ENCODE results near the gene RND3.

Gene RND3

DNA sequence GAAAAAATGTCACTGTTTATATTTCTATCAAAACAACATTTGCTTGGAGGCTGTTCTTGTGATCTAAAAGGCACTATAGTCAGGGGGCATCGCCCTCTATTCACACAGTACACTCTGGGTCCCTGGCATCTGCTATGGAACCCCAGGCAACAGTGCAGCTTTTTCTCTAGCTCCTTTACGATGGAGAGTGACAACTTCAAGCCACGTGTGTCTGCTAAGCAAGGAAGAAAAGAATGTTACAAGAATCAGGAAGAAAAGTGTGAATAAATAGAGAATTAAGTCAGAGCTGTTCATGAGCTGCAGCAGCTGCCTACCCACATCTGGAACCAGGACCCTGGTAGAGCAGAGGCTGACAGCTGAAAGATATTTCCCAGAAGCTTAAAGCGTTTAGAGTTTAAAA is 11.2 kb downstream of the RND3 start:
- TF ChIP-seq GATA1 (IDR thresholded peaks at IDR 0.05; ENCODE audit: low read depth, low read length) (no peak), POLR2A (IDR thresholded peaks at IDR 0.05; ENCODE audit: low read length) (no peak)
- no peak for DNase-seq

DNA sequence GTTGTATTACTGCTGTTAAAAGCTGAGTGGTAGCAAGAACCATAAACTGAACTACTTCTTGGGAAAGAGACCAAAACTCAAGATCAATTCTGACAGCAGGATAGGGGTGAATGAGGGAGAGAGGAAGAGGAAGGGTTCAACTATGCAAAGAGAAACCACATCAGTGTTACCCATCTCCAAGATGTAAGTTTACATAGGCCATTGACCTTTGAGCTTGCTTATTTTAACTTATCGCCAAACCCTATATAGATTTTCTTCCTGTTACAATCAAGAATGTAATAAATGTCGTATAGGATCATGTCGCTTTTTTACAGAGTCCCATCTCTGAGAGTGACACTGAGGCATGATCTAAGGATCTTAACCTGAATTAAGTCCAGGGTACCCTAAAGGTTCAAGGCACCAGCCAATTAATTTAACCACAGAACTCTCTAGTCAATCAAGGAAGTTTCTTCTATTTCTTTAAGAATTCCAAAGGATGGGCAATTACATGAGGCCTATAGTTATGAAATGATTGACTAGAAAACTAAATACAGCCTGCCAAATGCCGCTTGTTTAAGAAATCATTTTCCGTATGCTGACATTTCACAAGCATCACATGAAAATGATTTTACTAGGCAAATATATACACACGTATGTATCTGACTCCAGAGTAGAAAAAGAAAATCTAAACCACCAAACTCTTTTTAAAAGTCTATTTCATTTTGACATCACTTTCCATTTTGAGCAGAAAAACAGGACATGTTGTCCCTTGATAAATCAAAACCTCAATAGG is 11.8 kb downstream of the RND3 start:
- no peak for DNase-seq
- no peak for TF ChIP-seq POLR2A (IDR thresholded peaks at IDR 0.05; ENCODE audit: low read length)
- TF ChIP-seq GATA1 (IDR thresholded peaks at IDR 0.05; ENCODE audit: low read depth, low read length), result no peak

DNA sequence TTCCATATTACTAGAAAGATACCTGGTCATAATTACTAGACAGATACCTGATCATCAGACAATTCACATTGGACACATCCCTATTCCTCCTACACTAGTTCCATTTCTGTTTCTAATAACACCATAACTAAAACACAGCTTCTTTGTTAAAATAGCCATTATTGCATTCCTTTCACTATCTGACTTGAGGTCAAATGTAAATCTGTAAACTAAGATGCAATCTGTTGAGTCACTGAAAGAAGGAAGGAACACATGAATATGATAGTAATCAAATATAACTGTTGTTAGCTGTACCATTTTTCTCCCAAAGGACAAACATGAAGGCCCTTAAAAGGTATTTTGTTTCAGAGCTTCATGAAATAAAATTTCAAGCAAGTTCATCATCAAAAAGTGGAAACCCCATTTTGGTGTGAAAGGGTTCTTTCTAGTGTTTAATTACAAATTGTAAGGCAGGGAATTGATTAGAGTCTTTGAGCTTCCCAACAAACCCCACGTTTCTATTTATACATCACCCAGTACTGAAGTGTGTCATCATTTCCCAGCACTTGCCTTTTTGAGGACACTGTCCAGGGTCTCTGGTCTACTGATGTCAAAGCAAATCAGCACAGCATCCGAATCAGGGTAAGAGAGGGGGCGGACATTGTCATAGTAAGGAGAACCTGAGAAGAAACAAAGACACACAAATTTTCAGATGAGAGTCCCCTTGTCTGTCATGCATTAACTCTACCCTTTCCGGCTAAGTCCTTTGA is 13.0 kb downstream of the RND3 start:
- DNase-seq, result no peak
- TF ChIP-seq POLR2A (IDR thresholded peaks at IDR 0.05; ENCODE audit: low read length) (no peak), GATA1 (IDR thresholded peaks at IDR 0.05; ENCODE audit: low read depth, low read length) (no peak)

DNA sequence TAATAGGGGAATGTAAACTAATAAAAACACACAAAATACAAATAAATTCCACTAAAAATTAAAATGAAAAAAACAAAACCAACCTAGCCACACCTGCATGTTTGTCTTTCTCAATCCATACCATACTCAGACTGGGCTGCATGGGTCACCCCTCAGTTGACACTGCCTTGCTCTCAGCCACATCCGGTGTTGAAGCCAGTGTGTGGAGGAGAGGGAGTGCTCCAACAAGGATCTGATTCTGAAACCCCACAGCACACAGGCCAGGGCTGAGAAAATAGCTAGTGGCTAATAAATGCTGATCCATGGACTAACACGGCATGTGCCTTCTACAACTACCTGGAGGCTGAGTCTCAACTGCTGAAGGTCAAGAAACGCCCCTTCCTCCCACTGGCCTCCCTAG is 13.7 kb downstream of the RND3 start:
- TF ChIP-seq POLR2A (IDR thresholded peaks at IDR 0.05; ENCODE audit: low read length), result no peak
- TF ChIP-seq GATA1 (IDR thresholded peaks at IDR 0.05; ENCODE audit: low read depth, low read length), result no peak
- DNase-seq, result no peak

DNA sequence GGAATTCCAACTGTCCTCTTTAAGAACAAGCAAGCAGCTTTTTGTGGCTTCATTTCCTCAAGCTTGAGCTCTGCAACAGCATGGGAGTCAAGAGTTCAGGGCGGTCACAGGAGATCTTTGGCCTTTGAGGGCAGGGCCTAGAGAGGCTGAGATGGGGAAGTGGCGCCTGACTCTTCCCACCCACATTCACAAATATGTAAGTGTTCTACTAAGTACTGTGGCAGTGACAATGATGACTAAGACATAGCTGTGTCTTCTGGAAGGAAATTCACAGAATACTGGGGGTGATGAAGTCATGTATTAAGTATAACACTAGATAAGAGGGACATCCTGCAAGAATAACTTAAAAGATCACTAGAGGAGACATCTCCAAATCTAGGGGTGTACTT is 15.0 kb downstream of the RND3 start:
- no peak for DNase-seq
- TF ChIP-seq POLR2A (IDR thresholded peaks at IDR 0.05; ENCODE audit: low read length) (no peak), GATA1 (IDR thresholded peaks at IDR 0.05; ENCODE audit: low read depth, low read length) (no peak)

DNA sequence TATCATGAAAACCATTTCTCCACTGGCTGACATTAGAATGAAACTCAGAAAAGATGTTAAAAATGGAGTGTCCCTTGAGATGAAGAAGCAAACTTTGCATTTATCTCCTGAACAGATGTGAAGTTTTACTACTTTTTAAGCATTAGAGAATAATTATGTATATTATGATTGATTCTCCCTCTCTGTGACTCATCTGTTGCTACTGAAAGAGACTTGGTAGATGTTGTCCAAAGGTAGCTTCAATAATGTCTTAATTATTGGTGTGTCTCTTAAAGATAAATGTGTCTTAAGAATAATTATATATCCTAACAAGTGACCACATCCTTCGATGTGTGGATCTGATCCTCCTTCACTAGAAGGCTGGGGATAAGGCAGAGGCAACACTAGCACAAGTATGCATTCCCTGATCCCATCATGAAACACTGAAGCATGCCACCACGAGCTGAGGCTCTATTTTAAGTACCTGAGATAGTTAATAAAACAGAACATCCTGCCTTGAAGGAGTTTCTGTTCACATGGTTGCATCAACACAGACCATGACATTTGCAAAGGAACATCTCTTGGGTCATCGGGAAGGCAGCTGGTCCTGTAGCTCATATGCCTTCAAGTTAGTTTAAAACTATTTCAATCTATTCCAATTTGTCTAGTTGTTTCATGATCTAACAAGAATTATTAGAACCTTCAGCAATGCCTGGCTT is 15.5 kb downstream of the RND3 start:
- no peak for DNase-seq
- no peak for TF ChIP-seq GATA1 (IDR thresholded peaks at IDR 0.05; ENCODE audit: low read depth, low read length)
- TF ChIP-seq POLR2A (IDR thresholded peaks at IDR 0.05; ENCODE audit: low read length), result no peak

DNA sequence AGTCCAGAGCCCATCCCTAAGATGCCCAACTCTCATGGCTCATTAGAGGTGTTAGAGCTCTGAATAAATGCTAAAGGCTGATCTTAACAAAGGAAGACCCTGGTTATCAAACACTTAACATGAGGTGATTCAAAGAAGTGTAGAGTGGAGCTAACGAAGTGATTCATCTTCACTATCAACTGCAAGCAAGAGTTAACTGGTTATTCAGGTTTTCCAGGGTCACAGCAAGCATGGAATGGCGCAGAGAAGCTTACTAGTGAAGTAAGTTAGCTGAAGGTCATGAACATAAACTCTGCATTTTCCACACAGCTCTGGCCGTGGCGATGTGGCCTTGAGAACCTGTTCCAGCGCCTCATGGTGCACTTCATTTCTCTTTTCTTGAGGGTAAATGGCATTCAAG is 17.0 kb downstream of the RND3 start:
- no peak for DNase-seq
- TF ChIP-seq POLR2A (IDR thresholded peaks at IDR 0.05; ENCODE audit: low read length) (no peak), GATA1 (IDR thresholded peaks at IDR 0.05; ENCODE audit: low read depth, low read length) (no peak)

DNA sequence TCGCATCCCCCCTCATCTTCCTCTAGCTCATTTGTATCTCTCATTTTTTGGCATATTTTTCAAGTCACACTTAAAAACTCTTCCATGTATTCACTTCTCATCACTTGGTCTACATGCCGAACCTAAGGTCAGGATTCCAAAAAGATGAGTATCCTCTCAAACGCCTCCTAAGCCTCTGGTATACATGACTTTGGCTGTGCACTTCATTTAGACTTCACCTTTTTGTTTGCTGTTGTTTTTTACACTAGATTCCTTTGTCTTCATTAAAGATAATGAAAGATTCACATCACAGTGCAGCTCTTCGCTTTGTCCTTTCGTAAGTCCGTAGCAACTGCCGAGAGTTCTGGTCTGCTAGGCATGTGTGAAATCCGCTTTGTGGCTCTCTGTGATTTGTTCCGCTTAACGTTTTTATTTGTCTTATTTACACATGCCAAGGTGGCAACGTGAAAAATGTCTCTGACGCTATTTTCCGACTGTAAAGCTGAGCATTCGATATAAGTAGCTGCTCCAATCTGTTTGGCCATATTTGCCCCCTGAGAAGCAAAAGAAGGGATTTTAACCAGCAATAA is 17.7 kb downstream of the RND3 start:
- no peak for DNase-seq
- TF ChIP-seq POLR2A (IDR thresholded peaks at IDR 0.05; ENCODE audit: low read length) (no peak), GATA1 (IDR thresholded peaks at IDR 0.05; ENCODE audit: low read depth, low read length) (no peak)

DNA sequence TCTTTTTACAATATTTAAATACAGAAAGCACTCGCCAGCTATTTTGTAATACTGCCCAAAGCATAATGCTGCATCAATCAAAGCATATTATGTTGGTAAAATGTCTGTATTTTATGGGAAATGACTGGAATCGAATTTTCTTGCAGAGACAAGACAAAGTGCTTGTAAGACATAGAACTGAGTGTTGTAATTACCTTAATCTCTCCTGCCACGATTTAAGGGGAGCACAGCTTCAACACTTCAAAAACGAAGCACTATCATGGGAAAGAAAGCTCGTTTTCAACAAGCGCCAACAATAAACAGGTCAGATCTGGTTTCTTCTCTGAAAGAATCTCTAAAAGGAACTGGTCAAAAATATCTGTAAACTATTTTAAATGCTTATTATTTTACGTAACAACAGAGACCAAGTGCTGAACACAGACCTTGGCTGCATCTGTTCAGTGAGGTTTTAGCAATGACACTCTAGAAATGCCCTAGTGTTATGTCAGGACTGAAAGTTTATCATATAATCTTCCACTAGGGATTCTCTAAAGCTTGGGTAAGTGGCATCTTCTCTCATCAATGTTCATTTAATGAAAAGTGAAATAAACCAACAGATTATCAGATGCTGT is 19.0 kb downstream of the RND3 start:
- TF ChIP-seq GATA1 (IDR thresholded peaks at IDR 0.05; ENCODE audit: low read depth, low read length), result no peak
- no peak for TF ChIP-seq POLR2A (IDR thresholded peaks at IDR 0.05; ENCODE audit: low read length)
- DNase-seq, result no peak

DNA sequence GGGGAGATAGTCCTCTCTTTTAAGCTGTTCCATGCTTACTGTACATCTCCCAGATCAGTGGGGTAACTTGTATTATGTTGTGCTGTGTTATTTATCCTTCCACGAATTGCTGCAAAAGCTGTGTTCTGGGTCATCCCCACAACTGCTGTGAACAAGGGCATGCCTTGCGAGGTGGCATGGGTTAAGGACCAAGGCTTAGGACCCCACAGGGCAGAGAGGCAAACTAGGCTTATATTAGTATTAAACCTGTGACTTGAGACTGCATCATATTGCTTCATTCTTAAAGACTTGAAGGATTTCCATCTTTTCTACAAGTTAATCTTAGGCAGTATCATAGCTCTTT is 19.9 kb downstream of the RND3 start:
- TF ChIP-seq GATA1 (IDR thresholded peaks at IDR 0.05; ENCODE audit: low read depth, low read length), result no peak
- TF ChIP-seq POLR2A (IDR thresholded peaks at IDR 0.05; ENCODE audit: low read length), result no peak
- no peak for DNase-seq

DNA sequence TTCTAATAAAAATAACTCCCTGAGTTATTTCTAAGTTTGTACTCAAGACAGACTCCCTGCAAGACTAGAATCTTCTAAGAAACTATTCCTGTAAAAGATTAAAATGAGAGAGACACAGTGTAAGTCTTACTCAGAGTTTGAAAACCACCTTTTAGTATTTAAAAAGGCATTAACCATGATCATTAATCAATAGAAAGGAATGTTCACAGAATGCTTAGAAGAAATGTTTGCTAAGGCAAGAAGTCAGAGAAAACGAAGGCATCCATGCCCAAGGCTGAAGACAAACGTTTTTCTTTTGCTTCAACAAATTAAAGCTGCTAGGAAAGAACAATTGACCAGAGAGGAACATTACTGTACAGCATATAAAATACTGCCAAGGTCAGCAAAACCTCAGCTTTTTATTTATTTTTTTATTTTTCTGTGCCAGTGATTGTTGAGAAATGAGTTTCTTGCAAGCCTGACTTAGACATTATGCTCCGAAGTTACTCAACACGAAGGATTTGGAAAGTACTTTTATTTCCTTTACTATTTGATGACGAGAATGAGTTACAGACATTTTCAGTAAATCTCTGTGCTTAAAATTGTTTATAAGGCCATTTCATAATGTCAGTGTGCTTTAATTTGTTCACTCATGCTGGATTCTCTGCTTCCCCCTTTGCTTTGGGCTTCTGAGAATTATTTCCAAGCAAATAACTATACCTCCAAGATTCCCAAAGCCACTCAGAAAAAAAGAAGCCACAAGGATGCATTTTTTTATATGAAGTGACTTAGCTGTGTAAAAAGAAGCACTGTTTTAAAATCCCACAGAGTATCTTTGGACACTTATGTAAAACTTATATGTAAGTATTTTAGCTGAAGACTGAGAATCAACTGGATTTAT is 20.5 kb downstream of the RND3 start:
- no peak for DNase-seq
- TF ChIP-seq GATA1 (IDR thresholded peaks at IDR 0.05; ENCODE audit: low read depth, low read length) (no peak), POLR2A (IDR thresholded peaks at IDR 0.05; ENCODE audit: low read length) (no peak)

DNA sequence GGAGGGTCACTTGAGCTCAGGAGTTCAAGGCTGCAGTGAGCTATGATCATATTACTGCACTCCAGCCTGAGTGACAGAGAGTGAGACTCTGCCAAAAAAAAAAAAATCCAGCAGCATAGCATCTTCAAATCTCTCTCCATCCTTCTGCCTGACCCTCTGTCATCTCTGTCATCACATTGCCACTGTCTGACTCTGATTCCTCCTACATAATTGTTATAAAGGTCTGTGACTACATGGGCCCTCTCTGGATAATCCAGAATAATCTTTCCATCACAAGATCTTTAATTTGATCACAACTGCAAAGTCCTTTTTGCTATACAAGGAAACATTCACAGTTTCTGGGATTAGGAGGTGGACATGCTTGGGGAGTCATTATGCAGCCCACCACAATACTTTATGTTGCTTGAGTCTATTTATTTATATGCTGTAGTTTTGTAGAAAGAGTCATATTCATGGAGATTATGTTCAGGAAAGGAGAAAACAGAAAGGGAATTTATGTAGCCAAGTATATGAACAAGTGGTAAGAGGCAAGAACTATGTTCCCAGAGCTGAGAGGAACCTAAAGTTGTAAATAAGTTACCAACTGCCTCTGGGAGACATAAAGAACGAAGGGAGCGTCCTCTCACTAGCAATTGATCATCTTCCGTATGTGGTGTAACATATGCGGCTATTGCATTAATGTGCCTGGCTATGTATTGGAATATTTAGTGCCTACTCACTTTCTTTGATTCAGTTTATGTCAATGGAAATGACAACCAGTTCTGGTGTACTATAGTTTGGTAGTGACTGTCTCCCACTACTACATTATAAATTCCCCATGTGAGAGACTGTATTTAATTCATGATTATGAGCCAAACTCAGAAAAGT is 21.5 kb downstream of the RND3 start:
- TF ChIP-seq GATA1 (IDR thresholded peaks at IDR 0.05; ENCODE audit: low read depth, low read length) (no peak), POLR2A (IDR thresholded peaks at IDR 0.05; ENCODE audit: low read length) (no peak)
- DNase-seq, result no peak
